ENCODE measurements around the gene GPR3. TPM values are rescaled to one million over a fixed set of nuclear protein-coding genes. Genes with fewer than 3 reads are reported as not detected.
"Not testable (repeated sequence)": the region's sequence is repeated elsewhere in the genome, so short reads cannot be mapped to it uniquely, and the experiment has no call there.

The GPR3 gene
- total RNA-seq, 2 experiments from 2014 or later = 0.44 to 0.49 TPM

DNA sequence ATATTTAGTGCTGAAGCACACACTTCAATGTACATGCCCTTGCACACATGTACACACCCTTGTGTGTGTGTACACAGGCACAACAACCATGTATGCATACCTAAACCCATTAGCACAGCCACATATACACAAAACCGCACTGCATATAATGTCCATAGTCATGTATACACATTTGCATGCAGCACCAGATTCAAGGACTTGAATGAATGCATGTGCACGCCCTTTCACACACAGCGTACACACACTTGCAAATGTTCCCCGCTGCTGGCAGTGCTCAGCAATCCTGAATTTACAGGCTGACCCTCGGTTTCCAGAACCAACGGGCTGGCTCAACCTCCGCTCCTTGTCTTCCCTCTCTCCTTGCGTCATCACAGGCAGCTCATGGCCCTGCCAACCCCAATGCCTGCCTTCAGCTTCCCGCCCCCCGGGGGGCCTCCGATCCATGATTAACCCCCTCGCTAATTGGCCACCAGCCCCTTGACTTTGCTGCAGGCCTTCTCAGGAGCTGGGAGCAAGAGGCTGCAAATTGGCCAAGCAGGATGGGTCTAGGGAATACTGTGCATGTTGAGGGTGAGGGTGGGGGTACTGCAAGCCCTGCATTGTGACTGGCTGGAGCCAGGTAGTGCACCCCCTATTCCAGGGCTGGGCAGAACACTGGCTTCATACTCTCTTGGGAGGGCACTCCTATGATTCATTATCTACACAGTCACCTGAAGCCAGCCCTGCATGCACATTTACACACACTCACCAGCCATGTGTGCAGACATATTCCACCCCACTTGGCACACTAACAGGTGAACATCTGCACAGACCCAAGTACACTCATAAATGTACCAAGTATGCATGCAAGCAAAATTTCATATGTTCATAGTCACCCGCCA is 7.9 kb downstream of the GPR3 start:
- Mint-ChIP-seq H3K4me3 (no peak overlapping the region), H3K4me1 (peaks cover 11% of the 10 kb centered on the region), H3K27ac (no peak overlapping the region), H3K9me3 (ENCODE audit: low read depth) (no peaks in the 10 kb centered on the region), H3K36me3 (no peaks in the 10 kb centered on the region), H3K27me3 (no peaks in the 10 kb centered on the region)
- ATAC-seq (no peak), DNase-seq (no peak)
- CTCF ChIA-PET = interaction anchor here (0.9 to 14.3 kb wide), 5 partner anchors 43 to 263 kb away, joined by 3 to 331 read pairs (median 7); partner anchors contain the start of gene AHDC1

DNA sequence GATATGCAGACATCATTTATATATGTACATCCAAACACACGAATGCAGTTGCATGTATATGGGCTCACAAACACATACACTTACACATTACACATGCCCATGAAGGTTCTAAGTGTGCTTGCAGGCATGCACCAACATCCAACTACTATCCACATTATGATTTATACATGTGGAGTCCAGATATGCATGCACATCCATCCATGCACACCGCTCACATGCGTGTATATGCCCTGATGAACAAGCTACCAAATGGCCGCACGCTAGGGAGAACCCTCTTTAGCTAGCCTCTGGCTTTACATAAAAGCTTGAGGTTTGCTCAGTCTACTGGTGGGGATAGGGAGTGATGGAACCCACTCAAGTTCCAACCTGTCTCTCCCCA is 8.5 kb downstream of the GPR3 start:
- no peak overlapping the region for H3K4me3 Mint-ChIP-seq
- no peak overlapping the region for H3K27ac Mint-ChIP-seq
- DNase-seq (no peak), ATAC-seq (no peak)
- CTCF ChIA-PET = interaction anchor here (1.6 to 14.3 kb wide), 4 partner anchors 44 to 207 kb away, joined by 4 to 331 read pairs (median 68); partner anchors contain the start of gene AHDC1
- H3K4me1 Mint-ChIP-seq = peaks cover 11% of the 10 kb centered on the region
- H3K27me3 Mint-ChIP-seq = no peaks in the 10 kb centered on the region
- H3K36me3 Mint-ChIP-seq = no peaks in the 10 kb centered on the region
- H3K9me3 Mint-ChIP-seq (ENCODE audit: low read depth) = no peaks in the 10 kb centered on the region

DNA sequence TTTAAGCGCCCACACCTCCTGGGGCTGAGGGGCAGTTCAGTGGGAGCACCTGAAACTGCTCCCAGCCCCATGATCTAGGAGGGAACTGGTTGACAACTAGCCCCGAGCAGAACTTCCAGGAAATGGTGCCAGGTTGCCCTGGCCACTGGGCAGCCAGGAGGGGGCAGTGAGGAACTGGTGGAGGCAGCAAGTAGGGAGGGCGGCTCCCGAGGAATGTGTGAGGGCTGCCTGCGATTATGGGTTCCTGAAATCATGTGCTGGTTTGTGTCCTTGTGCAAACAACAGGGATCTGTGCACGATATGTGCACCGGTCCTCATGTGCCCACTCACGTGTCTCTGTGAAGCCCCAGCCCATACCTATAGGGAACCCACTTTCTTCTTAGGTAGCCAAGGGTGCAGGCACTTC is 9.9 kb downstream of the GPR3 start:
- DNase-seq (no peak), ATAC-seq (no peak)
- Mint-ChIP-seq H3K9me3 (ENCODE audit: low read depth) (no peaks in the 10 kb centered on the region), H3K27ac (no peak overlapping the region), H3K27me3 (no peaks in the 10 kb centered on the region), H3K4me3 (no peak overlapping the region), H3K36me3 (peaks cover 2% of the 10 kb centered on the region), H3K4me1 (peaks cover 11% of the 10 kb centered on the region)
- CTCF ChIA-PET = interaction anchor here (0.8 to 14.3 kb wide), 13 partner anchors 9 to 205 kb away, joined by 3 to 331 read pairs (median 5); partner anchors contain the start of genes AHDC1 and WASF2

DNA sequence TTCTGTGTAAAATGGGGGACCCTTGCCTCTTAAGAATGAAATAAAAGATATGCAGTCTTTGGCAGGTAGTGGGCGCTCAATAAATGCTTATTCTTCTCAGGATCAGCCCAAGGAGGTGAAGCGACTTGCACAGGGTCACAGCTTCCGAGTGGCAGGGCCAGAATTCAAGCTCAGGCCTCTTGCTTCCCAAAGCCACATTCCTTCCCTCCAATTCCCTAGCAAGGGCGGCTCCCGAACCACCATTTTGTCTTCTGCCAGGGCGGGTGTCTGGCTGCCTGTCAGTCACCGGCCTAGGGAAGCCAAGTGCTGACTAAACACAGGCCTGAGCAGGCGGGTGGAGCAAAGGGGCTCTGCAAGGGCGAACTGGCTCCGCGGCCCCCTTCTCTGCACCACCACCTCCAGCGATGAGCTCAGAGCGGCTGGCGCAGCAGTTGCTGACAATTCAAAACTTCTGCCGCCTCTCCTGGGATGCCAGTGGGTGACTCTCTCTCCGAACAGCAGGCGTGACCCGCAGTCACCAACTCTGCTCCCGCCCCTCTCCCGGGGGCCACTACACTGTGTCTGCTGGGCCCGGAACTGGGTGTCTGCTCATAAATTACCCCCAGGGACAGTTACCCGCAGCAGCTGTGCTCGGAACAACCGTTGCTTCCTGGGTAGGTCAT is 10.8 kb downstream of the GPR3 start:
- DNase-seq = no peak
- no peaks in the 10 kb centered on the region for H3K27me3 Mint-ChIP-seq
- H3K4me1 Mint-ChIP-seq = peaks cover 11% of the 10 kb centered on the region
- peak; percentile 44 for ATAC-seq
- H3K4me3 Mint-ChIP-seq = no peak overlapping the region
- CTCF ChIA-PET = interaction anchor here (1.0 to 14.3 kb wide), 12 partner anchors 10 to 204 kb away, joined by 3 to 331 read pairs (median 4); partner anchors contain the start of genes AHDC1 and WASF2
- peak overlapping the region; percentile 71 for H3K27ac Mint-ChIP-seq
- H3K36me3 Mint-ChIP-seq = peaks cover 5% of the 10 kb centered on the region
- H3K9me3 Mint-ChIP-seq (ENCODE audit: low read depth) = no peaks in the 10 kb centered on the region

DNA sequence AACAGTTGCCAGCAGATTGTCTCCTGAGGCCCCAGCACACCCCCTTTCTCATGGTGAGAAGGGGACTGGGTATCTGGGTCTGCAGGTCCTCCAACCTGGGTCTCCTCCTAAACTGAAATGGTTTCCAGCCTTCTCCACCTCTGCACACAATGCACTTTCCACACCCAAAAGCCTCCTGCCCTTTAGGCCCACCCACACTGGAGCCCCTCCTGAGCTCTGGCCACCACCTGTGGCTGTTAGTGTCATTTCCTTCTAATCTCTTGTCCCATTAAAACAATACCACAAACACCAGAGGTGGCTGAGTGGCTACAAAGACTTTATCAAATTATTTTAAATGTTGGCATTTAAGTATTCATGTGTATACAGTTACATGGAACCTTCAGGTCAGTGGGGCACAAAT is 11.5 kb downstream of the GPR3 start:
- peak overlapping the region; percentile 71 for H3K27ac Mint-ChIP-seq
- no peaks in the 10 kb centered on the region for H3K27me3 Mint-ChIP-seq
- H3K9me3 Mint-ChIP-seq (ENCODE audit: low read depth) = no peaks in the 10 kb centered on the region
- H3K4me3 Mint-ChIP-seq = no peak overlapping the region
- H3K36me3 Mint-ChIP-seq = peaks cover 10% of the 10 kb centered on the region
- no peak for DNase-seq
- H3K4me1 Mint-ChIP-seq = peaks cover 11% of the 10 kb centered on the region
- CTCF ChIA-PET = interaction anchor here (1.1 to 14.3 kb wide), 7 partner anchors 14 to 204 kb away, joined by 3 to 331 read pairs (median 7); partner anchors contain the start of gene AHDC1
- ATAC-seq = no peak

DNA sequence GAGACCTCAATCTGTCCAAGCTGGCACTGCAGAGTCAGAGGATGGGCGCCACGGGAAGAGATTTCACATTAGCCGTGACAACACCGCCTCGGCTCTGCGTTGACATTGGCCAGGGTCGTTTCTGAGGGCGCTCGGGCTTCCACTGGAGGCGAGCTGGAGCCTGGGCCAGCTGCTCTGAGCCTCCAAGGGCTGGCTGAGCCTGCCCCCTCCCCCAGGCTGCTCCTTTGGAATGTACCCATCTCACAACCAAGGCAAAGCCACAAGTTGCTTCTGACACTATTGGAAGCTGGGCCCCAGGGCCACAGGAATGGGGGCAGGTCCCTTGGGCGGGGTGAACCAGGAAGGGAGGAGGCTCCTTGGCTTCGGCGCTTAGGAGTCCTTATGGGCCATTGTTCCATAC is 12.7 kb downstream of the GPR3 start:
- H3K4me3 Mint-ChIP-seq = no peak overlapping the region
- H3K36me3 Mint-ChIP-seq = peaks cover 12% of the 10 kb centered on the region
- no peaks in the 10 kb centered on the region for H3K27me3 Mint-ChIP-seq
- H3K27ac Mint-ChIP-seq = no peak overlapping the region
- ATAC-seq = no peak
- H3K9me3 Mint-ChIP-seq (ENCODE audit: low read depth) = no peaks in the 10 kb centered on the region
- peaks cover 11% of the 10 kb centered on the region for H3K4me1 Mint-ChIP-seq
- CTCF ChIA-PET = interaction anchor here (0.9 to 14.3 kb wide), 8 partner anchors 9 to 359 kb away, joined by 3 to 331 read pairs (median 4); partner anchors contain the start of gene AHDC1
- no peak for DNase-seq

DNA sequence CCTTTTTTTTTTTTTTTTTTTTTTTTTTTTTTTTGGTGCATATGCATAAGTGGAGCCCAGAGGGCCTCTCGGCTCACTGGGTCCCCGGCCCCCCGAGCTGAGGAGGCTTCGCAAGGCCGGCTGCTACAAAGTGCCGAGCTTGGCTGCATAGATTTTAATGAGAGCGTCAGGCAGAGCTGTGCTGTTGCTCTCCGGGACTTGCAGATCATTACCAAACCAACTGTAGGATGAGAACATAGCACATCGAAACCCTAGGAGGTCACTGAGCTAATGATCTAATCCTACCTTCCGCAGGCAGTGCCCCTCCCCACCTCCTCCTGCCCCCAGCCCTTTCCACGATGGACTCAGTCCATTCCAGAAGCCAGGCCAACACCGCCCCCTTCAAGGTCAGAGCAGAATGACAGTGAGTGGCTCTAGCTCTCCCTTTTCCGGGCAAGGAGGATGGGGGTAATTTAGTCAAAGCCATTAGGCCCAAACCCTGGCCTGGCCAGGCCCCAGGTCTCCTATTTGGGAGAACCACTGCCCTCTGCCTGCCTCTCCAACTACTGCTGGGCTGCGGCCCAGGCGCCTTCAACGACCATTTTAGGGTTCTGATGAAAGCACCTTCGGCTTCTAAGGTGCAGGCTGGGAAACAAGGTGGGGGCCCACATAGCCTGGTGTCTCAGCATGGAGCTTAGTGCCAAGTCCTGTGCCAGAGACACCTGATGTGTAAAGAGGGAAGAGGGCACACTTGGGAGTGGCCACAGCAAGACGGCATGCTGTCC is 13.4 kb downstream of the GPR3 start:
- H3K27ac Mint-ChIP-seq = peak overlapping the region; percentile 26
- not testable (repeated sequence) for DNase-seq
- CTCF ChIA-PET = interaction anchor here (0.8 to 14.3 kb wide), 8 partner anchors 9 to 360 kb away, joined by 3 to 331 read pairs (median 4); partner anchors contain the start of gene AHDC1

DNA sequence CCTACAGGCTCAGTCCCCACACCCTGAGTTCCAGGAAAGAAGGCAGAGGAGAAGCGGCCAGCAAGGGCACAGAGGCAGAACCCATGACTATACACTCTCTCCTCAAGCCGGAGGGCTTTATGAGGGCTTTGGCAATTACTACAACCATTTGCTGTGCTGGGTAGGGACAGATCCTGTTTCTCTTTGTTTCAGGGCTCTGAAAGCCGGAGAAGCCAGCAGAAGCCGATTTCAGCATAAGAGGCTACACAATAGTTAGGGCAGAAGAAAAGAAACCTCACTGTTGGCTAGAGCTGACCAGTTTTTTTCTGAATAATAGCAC is 13.9 kb downstream of the GPR3 start:
- no peaks in the 10 kb centered on the region for H3K9me3 Mint-ChIP-seq (ENCODE audit: low read depth)
- peak overlapping the region; percentile 26 for H3K27ac Mint-ChIP-seq
- CTCF ChIA-PET = interaction anchor here (0.9 to 14.3 kb wide), 3 partner anchors 107 to 360 kb away, joined by 4 to 331 read pairs (median 128); partner anchors contain the start of gene AHDC1
- DNase-seq = no peak
- ATAC-seq = no peak
- H3K36me3 Mint-ChIP-seq = peaks cover 23% of the 10 kb centered on the region
- H3K4me1 Mint-ChIP-seq = peaks cover 19% of the 10 kb centered on the region
- H3K4me3 Mint-ChIP-seq = no peak overlapping the region
- no peaks in the 10 kb centered on the region for H3K27me3 Mint-ChIP-seq

More for the DNA sequence above, 13.4 kb downstream of the GPR3 start:
- not testable (repeated sequence) for H3K27me3 Mint-ChIP-seq; H3K9me3 Mint-ChIP-seq (ENCODE audit: low read depth); ATAC-seq; H3K4me3 Mint-ChIP-seq
- peaks cover 14% of the 10 kb centered on the region for H3K4me1 Mint-ChIP-seq
- H3K36me3 Mint-ChIP-seq = peaks cover 18% of the 10 kb centered on the region

DNA sequence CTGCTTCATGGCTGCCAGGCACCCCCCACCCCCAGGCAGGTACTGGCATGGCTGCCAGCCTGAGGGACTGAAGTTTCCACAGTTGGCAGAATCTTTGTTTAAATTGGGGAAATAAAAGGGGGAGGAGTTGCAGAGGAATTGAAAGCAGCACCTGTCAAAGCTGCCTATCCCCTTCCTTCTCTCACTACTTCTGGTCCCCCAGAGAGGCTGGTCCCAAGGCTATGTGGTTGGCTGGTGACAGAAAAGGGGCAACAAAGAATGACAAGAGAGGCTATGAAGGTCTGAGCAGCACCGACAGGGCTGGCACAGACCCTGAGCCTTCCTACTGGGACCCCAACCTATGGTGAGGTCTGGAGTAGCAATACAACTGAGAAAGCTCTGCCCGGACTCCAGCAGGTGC is 14.4 kb downstream of the GPR3 start:
- H3K4me3 Mint-ChIP-seq; H3K9me3 Mint-ChIP-seq (ENCODE audit: low read depth); H3K27ac Mint-ChIP-seq; H3K27me3 Mint-ChIP-seq; DNase-seq; ATAC-seq: not testable (repeated sequence)
- CTCF ChIA-PET = interaction anchor here (13.5 to 14.3 kb wide), 2 partner anchors 108 to 201 kb away, joined by 128 to 331 read pairs; partner anchors contain the start of gene AHDC1
- peaks cover 23% of the 10 kb centered on the region for H3K36me3 Mint-ChIP-seq
- H3K4me1 Mint-ChIP-seq = peaks cover 19% of the 10 kb centered on the region

DNA sequence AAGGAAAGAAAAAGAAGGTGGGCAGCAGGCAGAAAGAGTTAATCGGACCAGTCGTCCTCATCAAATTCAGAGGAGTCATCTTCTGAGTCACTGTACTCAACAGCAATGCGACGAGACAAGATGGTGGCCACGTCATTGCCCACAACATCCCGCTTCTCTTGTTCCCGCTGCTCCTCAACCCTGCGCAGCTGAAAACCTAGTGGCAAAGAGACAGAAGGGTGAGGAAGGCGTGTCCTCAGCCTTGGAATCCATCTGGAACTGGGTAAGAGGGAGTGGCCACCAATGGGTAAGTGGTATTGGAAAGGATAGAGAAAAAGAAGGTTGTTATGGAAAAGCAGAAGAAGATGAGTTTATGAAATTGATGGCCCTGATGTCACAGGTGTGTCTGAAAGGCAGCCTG is 15.7 kb downstream of the GPR3 start:
- H3K36me3 Mint-ChIP-seq = peaks cover 32% of the 10 kb centered on the region
- H3K27me3 Mint-ChIP-seq = no peaks in the 10 kb centered on the region
- no peak overlapping the region for H3K4me3 Mint-ChIP-seq
- DNase-seq (no peak), ATAC-seq (no peak)
- H3K4me1 Mint-ChIP-seq = peaks cover 17% of the 10 kb centered on the region
- CTCF ChIA-PET = no interaction called here
- H3K9me3 Mint-ChIP-seq (ENCODE audit: low read depth) = no peaks in the 10 kb centered on the region
- no peak overlapping the region for H3K27ac Mint-ChIP-seq

DNA sequence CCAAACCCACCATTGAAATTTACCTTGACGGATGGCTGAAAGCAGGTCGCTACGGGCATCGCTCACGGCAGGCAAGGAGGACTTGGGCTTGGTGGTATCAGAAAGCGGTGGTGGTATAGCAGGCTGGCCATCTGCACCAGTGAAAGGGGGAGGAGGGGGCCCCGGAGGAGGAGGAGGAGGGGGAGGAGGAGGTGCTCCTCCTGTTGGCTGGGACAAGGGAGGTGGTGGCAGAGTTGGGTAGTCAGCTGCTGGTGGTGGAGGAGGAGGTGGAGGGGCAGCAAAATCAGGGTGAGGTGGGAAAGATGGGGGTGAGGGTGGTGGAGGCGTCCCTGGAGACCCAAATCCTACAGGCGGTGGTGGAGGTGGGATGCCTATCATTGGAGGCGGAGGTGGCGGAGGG is 17.2 kb downstream of the GPR3 start:
- DNase-seq (no peak), ATAC-seq (no peak)
- H3K4me3 Mint-ChIP-seq = no peak overlapping the region
- H3K27ac Mint-ChIP-seq = no peak overlapping the region
- H3K27me3 Mint-ChIP-seq = no peaks in the 10 kb centered on the region
- H3K4me1 Mint-ChIP-seq = peaks cover 7% of the 10 kb centered on the region
- no peaks in the 10 kb centered on the region for H3K9me3 Mint-ChIP-seq (ENCODE audit: low read depth)
- CTCF ChIA-PET = interaction anchor here (1.1 to 2.0 kb wide), 2 partner anchors 109 to 113 kb away, joined by 4 to 5 read pairs; no protein-coding TSS in a partner anchor
- peaks cover 41% of the 10 kb centered on the region for H3K36me3 Mint-ChIP-seq

DNA sequence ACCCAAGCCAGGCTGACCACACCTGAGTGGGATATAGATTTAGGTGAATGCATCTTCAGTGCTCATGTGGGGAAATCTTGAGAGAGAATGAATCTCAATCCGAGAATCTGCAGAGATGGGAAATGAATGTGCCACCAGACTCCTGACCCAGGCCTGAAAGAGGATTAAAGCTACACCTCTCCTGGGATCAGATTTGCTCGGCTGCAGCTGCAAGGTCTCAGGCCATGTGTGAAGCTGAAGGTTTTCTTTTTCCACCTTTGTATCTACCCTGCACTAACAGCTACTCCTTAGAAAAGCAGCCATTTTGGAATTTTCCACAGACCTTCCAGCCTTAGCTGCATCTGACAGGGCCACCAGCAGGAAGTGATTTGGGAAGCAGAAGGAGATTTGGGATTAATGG is 18.3 kb downstream of the GPR3 start:
- H3K4me1 Mint-ChIP-seq = peaks cover 7% of the 10 kb centered on the region
- no peak overlapping the region for H3K4me3 Mint-ChIP-seq

More for the DNA sequence above, 18.3 kb downstream of the GPR3 start:
- Mint-ChIP-seq H3K9me3 (ENCODE audit: low read depth) (no peaks in the 10 kb centered on the region), H3K27ac (no peak overlapping the region), H3K27me3 (no peaks in the 10 kb centered on the region), H3K36me3 (peaks cover 50% of the 10 kb centered on the region)
- ATAC-seq = no peak
- CTCF ChIA-PET = interaction anchor here (1.1 to 2.0 kb wide), 5 partner anchors 15 to 146 kb away, joined by 3 to 5 read pairs (median 4); no protein-coding TSS in a partner anchor
- DNase-seq = no peak
